Heart left ventricle (tissue), 16 donors: Measurements from ENCODE around the gene STAT3. TPM values are rescaled to one million over a fixed set of nuclear protein-coding genes. Genes with fewer than 3 reads are reported as not detected.
"Not testable (repeated sequence)": the region's sequence is repeated elsewhere in the genome, so short reads cannot be mapped to it uniquely, and the experiment has no call there.

Source experiments
- ATAC-seq, 4 donors: fragments of 200-7000 bp; cut with Tn5 transposase; one replicate each; pipeline ENCODE4 v1.9.1; 2020 to 2022; ENCODE audit warnings: moderate library complexity in 4 of 4, mild to moderate bottlenecking in 3 of 4, moderate number of reproducible peaks in 1 of 4
- DNase-seq, 5 donors: peaks; one replicate each; pipeline ENCODE4 v3.0.0-alpha.2; 2020
- H3K27ac ChIP-seq, 12 donors: fragments of 200-600 bp; sonication (generic) in 4 of 12; one replicate each; pipeline versions ENCODE4 v1.5.0 to v1.8.0; 2016 to 2022; ENCODE audit warnings: mild to moderate bottlenecking in 2 of 12
- H3K27me3 ChIP-seq, 9 donors: fragments of 200-600 bp; sonication (generic) in 2 of 9; one replicate each; pipeline versions ENCODE4 v1.5.1 to v1.8.0; 2016 to 2022; ENCODE audit warnings: mild to moderate bottlenecking in 3 of 9
- H3K36me3 ChIP-seq, 9 donors: fragments of 200-600 bp; sonication (generic) in 2 of 9; one replicate each; pipeline versions ENCODE4 v1.5.0 to v1.8.0; 2018 to 2022; ENCODE audit warnings: mild to moderate bottlenecking in 2 of 9
- H3K4me1 ChIP-seq, 12 donors: fragments of 200-600 bp; sonication (generic) in 4 of 12; one replicate each; pipeline versions ENCODE4 v1.5.0 to v1.8.0; 2016 to 2022; ENCODE audit warnings: mild to moderate bottlenecking in 3 of 12
- H3K4me3 ChIP-seq, 12 donors: fragments of 200-600 bp; sonication (generic) in 4 of 12; one replicate each; pipeline versions ENCODE4 v1.5.0 to v1.8.0; 2017 to 2022; ENCODE audit warnings: mild to moderate bottlenecking in 9 of 12, moderate library complexity in 4 of 12
- H3K9me3 ChIP-seq, 12 donors: fragments of 200-600 bp; sonication (generic) in 4 of 12; one replicate each; pipeline versions ENCODE4 v1.5.0 to v1.8.0; 2016 to 2022; ENCODE audit warnings: mild to moderate bottlenecking in 1 of 12
- POLR2A ChIP-seq, 2 donors: fragments of 450-650 bp; IDR thresholded peaks; one replicate each; pipeline ENCODE4 v1.6.1; 2017; ENCODE audit warnings: antibody characterized with exemption in 2 of 2, mild to moderate bottlenecking in 2 of 2, moderate library complexity in 2 of 2
- WGBS, 4 donors: extraction: QIAGEN DNeasy Blood & Tissue Kit in 2 of 4; methylation state at CpG; one replicate each; pipeline versions ENCODE4 v1.1.5 to v1.1.7; 2013 to 2018; 5-methylcytosine and 5-hydroxymethylcytosine counted together
- intact Hi-C, 10 donors: fragments of 100-400 bp; cut with DNase I; formaldehyde crosslinking; loops; one replicate each; pipeline versions ENCODE4 v1.11.1 to v1.14.2; 2022
- polyA plus RNA-seq, 2 donors: library from polyadenylated mRNA; stranded (reverse); fragments of 200-250 nt; gene quantifications; one replicate each; pipeline ENCODE4 v1.2.3, GENCODE V29; 2013
- total RNA-seq, 9 donors: library from RNA; depleted of rRNA in 2 of 9; stranded (reverse); fragments of >200 nt in 2 of 9; fragmentation: NEBNext Ultra II Directional in 3 of 9; extraction: Animal tissue kit (Norgen Biotek cat#: 25700) in 3 of 9; gene quantifications; one replicate each; pipeline versions ENCODE4 v1.1.0 to v1.2.4, GENCODE V29; 2016 to 2023
- TF ChIP-seq, protein P1 (sequence below), 12 donors: fragments of 200-600 bp; sonication (generic) in 4 of 12; IDR thresholded peaks; one replicate each; pipeline versions ENCODE4 v1.5.0 to v1.8.0; 2018 to 2022; ENCODE audit warnings: antibody characterized with exemption in 12 of 12, mild to moderate bottlenecking in 5 of 12
- donor health status: ischemic (EF 13 %, LVEDD 7.1; RV severe dilation, severe dysfunction).
- donor health status: healthy with polysubstance abuse.
- donor health status: DM: no; HTN: yes; CAD: no.
- donor health status: DM: no; HTN: no; CAD: no.
- donor health status: ischemic (EF 25% LVEDD 6.9; RV normal size, moderate dysfunction).
- donor health status: ischemic (EF 25% LVEDD 5.7; RV mildly dilated, moderate dysfunction).
- donor health status: healthy.
- donor health status: DM: yes; HTN: yes; CAD: no.
- donor health status: ischemic (EF 35%, LVEDD 5.7; RV mildly dilated, moderate dysfunction).
- donor health status: nonischemic (EF 11% LVEDD 7.7; RV severe dilation, severe dysfunction).
- donor health status: DM: yes; HTN: yes; CAD: no.
- donor health status: PGD.
- donor health status: ischemic (EF 29% LVEDD 5.4; RV normal size, mild dysfunction).
- donor health status: nonischemic (EF 23%, LVEDD 6.1; RV moderate dilation, normal function).

STAT3 gene
- total and polyA plus RNA-seq, 11 donors, result 36.0 to 614 (median 148) TPM

DNA sequence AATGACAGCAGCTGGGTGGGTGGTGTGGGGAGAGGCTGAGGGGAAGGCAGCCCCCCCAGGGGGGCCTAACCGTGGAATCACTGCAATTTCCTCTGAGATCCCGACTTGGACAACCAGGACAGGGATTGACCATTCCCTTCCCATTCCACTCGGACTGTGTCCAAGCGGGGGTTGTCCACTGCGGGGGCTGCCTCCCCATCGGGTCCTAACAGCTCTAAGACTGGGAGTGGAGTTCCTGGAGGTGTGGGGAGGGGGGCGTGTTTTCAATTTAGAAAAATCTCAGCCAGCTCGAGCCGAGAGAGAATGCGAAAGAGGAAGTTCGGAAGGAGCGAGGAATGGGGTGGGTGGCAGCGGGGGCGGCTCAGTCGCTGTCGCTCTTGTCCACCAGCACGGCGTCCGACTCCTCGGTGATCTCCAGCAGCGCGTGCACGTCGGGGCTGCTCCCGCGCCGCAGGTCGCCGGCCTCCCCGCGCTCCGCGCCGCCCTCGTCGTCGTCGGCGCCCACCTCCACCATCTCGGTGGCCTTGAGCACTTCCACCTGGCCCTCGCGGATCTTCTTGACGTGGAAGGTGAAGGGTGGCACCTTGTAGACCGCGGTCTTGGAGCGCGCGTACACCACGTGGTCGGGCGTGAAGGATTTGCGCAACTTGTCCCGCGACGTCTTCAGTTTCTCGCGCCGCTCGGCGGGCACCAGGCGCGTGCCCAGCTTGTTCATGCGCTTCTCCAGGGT, 16.2 kb upstream of the STAT3 start:
- no peak for ATAC-seq
- DNase-seq, result no peak
- 78 to 82% (median 81%) methylated on average over 63 of the region's 63 CpGs for WGBS, 4 donors
- H3K27me3 ChIP-seq, result no peaks in the 10 kb centered on the region
- H3K4me3 ChIP-seq, result no peak overlapping the region
- peak overlapping the region in 6 of 12 donors; percentile 3 to 100 (median 48) for H3K27ac ChIP-seq
- peaks cover 23 to 88% (median 65%) of the 10 kb centered on the region in 12 donors for H3K4me1 ChIP-seq
- TF ChIP-seq, protein P1, sequence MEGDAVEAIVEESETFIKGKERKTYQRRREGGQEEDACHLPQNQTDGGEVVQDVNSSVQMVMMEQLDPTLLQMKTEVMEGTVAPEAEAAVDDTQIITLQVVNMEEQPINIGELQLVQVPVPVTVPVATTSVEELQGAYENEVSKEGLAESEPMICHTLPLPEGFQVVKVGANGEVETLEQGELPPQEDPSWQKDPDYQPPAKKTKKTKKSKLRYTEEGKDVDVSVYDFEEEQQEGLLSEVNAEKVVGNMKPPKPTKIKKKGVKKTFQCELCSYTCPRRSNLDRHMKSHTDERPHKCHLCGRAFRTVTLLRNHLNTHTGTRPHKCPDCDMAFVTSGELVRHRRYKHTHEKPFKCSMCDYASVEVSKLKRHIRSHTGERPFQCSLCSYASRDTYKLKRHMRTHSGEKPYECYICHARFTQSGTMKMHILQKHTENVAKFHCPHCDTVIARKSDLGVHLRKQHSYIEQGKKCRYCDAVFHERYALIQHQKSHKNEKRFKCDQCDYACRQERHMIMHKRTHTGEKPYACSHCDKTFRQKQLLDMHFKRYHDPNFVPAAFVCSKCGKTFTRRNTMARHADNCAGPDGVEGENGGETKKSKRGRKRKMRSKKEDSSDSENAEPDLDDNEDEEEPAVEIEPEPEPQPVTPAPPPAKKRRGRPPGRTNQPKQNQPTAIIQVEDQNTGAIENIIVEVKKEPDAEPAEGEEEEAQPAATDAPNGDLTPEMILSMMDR (IDR thresholded peaks at IDR 0.05), result no peak
- no peak for TF ChIP-seq POLR2A (IDR thresholded peaks at IDR 0.05)
- peaks cover 0 to 37% (median 30%) of the 10 kb centered on the region in 9 donors for H3K36me3 ChIP-seq
- intact Hi-C loops, result loop anchor here in 3 of 10 donors (2.0 to 5.0 kb wide), 3 partner anchors 80 to 113 kb away; no protein-coding TSS in a partner anchor
- H3K9me3 ChIP-seq, result no peaks in the 10 kb centered on the region

DNA sequence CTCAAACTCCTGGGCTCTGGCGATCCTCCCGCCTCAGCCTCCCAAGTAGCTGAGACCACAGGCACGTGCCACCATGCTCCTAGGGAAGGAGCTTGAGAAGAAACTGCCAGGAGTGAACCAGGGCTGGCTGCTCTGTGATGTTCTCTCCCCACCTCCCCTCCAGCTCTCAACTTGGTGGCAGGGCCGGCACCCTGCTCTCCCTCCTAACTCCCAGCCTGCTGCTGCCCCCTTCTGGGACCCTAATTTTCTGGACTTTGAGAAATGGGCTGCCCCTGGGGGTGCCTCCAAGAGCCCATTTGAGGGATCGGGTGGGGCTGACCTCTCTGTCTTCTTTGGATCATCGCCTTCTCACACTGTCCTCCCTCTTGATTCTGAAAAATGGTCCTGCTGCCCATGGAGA, 14.9 kb upstream of the STAT3 start:
- 75 to 82% (median 78%) methylated on average over 6 of the region's 6 CpGs for WGBS, 4 donors
- TF ChIP-seq, protein P1 (IDR thresholded peaks at IDR 0.05), result peak in 6 of 12 donors; percentile 9 to 25 (median 14)
- TF ChIP-seq POLR2A (IDR thresholded peaks at IDR 0.05), result no peak
- Histone ChIP-seq H3K4me3 (no peak overlapping the region), H3K27ac (peak overlapping the region in 7 of 12 donors; percentile 2 to 100 (median 12)), H3K9me3 (no peaks in the 10 kb centered on the region), H3K4me1 (peaks cover 15 to 80% (median 54%) of the 10 kb centered on the region in 12 donors), H3K36me3 (peaks cover 0 to 37% (median 30%) of the 10 kb centered on the region in 9 donors), H3K27me3 (no peaks in the 10 kb centered on the region)
- intact Hi-C loops, result no loop called here
- no peak for DNase-seq
- ATAC-seq, result no peak

DNA sequence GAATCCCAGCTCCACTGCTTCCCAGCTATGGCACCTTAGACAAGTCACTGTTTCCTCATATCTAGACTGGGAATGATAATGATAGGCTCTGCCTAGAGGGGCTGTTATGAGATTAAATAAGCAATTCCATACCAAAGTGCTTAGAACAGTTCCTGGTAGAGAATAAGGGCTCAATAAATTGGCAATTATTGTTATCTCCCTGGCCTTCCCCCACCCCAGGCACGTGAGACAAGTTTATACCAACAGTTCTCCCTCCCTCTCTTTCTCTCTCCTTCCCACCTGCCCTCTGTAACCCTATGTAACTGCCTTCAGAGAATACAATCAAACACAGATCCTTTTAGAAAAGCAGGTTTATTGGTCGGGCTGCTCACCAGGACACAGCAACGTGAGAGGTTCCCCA, 13.9 kb upstream of the STAT3 start:
- H3K4me1 ChIP-seq, result peaks cover 7 to 73% (median 46%) of the 10 kb centered on the region in 12 donors
- WGBS, 4 donors, result 27 to 51% (median 37%) methylated on average over 3 of the region's 3 CpGs
- no peaks in the 10 kb centered on the region for H3K27me3 ChIP-seq
- TF ChIP-seq, protein P1 (IDR thresholded peaks at IDR 0.05), result no peak
- TF ChIP-seq POLR2A (IDR thresholded peaks at IDR 0.05), result no peak
- H3K9me3 ChIP-seq, result no peaks in the 10 kb centered on the region
- peak overlapping the region in 10 of 12 donors; percentile 9 to 100 (median 34) for H3K27ac ChIP-seq
- H3K36me3 ChIP-seq, result peaks cover 0 to 37% (median 30%) of the 10 kb centered on the region in 9 donors
- DNase-seq, result no peak
- intact Hi-C loops, result no loop called here
- H3K4me3 ChIP-seq, result no peak overlapping the region
- ATAC-seq, result no peak

DNA sequence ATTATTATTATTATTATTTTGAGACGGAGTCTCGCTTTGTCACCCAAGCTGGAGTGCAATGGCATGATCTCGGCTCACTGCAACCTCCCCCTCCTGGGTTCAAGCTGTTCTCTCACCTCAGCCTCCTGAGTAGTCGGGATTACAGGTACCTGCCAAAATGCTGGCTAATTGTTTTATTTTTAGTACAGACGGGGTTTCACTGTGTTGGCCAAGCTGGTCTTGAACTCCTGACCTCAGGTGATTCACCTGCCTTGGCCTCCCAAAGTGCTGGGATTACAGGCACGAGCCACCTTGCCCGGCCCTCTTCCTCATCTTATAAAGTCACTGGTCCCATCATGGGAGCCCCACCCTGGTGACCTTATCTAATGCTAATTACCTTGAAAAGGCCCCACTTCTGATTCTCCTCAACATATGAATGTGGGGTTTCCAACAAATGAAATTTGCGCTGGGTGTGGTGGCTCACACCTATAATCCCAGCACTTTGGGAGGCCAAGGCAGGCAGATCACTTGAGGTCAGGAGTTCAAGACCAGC, 12.7 kb upstream of the STAT3 start:
- ATAC-seq, H3K9me3 ChIP-seq, intact Hi-C loops, H3K27me3 ChIP-seq, DNase-seq, H3K4me3 ChIP-seq: not testable (repeated sequence)
- Histone ChIP-seq H3K4me1 (peaks cover 0 to 61% (median 35%) of the 10 kb centered on the region in 12 donors), H3K36me3 (peaks cover 0 to 37% (median 30%) of the 10 kb centered on the region in 9 donors), H3K27ac (peak overlapping the region in 4 of 12 donors; percentile 2 to 37 (median 20))
- 64 to 72% (median 70%) methylated on average over 8 of the region's 8 CpGs for WGBS, 4 donors
